Endothelial cell of umbilical vein (primary cell): ENCODE measurements around the gene RBM4. TPM values are rescaled to one million over a fixed set of nuclear protein-coding genes. Genes with fewer than 3 reads are reported as not detected.

Experiments used
- BruUV-seq: library from RNA; stranded (reverse); fragments of 400-500 nt; replicated peaks from 2 replicates; lab custom pipeline; 2021; lab: Mats Ljungman, UMichigan
- CTCF ChIA-PET: fragments of 300-600, 350-600 bp; sonication (Branson Sonifier 250); formaldehyde crosslinking; loops from one replicate; lab custom pipeline; 2021; ENCODE audit warnings: antibody characterized with exemption, inconsistent platforms; lab: Charles Lee
- POLR2A ChIA-PET: fragments of 300-600, 350-600 bp; sonication (Branson Sonifier 250); formaldehyde crosslinking; loops from one replicate; lab custom pipeline; 2021; ENCODE audit warnings: antibody characterized with exemption, inconsistent platforms; lab: Charles Lee
- DNase-seq: peaks from one replicate; pipeline ENCODE4 v3.0.0-alpha.2; 2011; ENCODE audit warnings: low read depth, low spot score
- FAIRE-seq: peaks from 2 replicates; lab custom pipeline; 2011; peaks lifted over from hg19 to GRCh38; lab: Jason Lieb, UNC
- H2AFZ ChIP-seq: 2 replicates; pipeline ENCODE4 v1.6.0; 2012; ENCODE audit warnings: low read depth, low read length, control low read depth, inconsistent platforms
- H3K27ac ChIP-seq: 2 replicates; pipeline ENCODE4 v1.5.1; 2011; ENCODE audit warnings: low read depth, mild to moderate bottlenecking, control low read depth, low read length, moderate library complexity; ENCODE audit not compliant: insufficient read depth
- H3K27me3 ChIP-seq, 2 experiments: 2 replicates each; pipeline versions ENCODE4 v1.6.0 to v1.6.1; 2011; ENCODE audit warnings: low read length in 2 of 2, mixed read lengths in 1 of 2; ENCODE audit not compliant: control insufficient read depth in 2 of 2, insufficient read depth in 2 of 2
- H3K36me3 ChIP-seq, 2 experiments: 2 replicates in 1 of 2; 3 replicates in 1 of 2; pipeline ENCODE4 v1.5.1; 2011; ENCODE audit warnings: low read length in 2 of 2, mild to moderate bottlenecking in 1 of 2, moderate library complexity in 1 of 2; ENCODE audit not compliant: control insufficient read depth in 2 of 2, insufficient read depth in 2 of 2; ENCODE audit errors: extremely low read depth in 1 of 2
- H3K4me1 ChIP-seq: 3 replicates; pipeline ENCODE4 v1.5.1; 2011; ENCODE audit warnings: mild to moderate bottlenecking, low read length; ENCODE audit not compliant: control insufficient read depth, insufficient read depth; ENCODE audit errors: extremely low read depth
- H3K4me2 ChIP-seq: 2 replicates; pipeline ENCODE4 v1.6.1; 2011; ENCODE audit warnings: low read length, control low read depth, mixed read lengths; ENCODE audit not compliant: insufficient read depth
- H3K4me3 ChIP-seq, 3 experiments: fragments of 200-600 bp in 1 of 3; sonication (generic), shearing (Covaris generic) in 1 of 3; replicated peaks in 1 of 3; 2 replicates each; pipeline ENCODE4 v1.5.1; 2011 to 2016; ENCODE audit warnings: control low read depth in 3 of 3, low read length in 3 of 3, mild to moderate bottlenecking in 2 of 3, inconsistent platforms in 1 of 3, low read depth in 1 of 3, moderate library complexity in 1 of 3; ENCODE audit not compliant: insufficient read depth in 1 of 3
- H3K79me2 ChIP-seq: 2 replicates; pipeline ENCODE4 v1.6.0; 2012; ENCODE audit warnings: low read length, inconsistent platforms; ENCODE audit not compliant: control insufficient read depth, insufficient read depth
- H3K9ac ChIP-seq: replicated peaks from 2 replicates; pipeline ENCODE3; 2011; ENCODE audit warnings: low read length, control low read depth; ENCODE audit not compliant: insufficient read depth; ENCODE audit errors: extremely low read depth
- H3K9me1 ChIP-seq: replicated peaks from 3 replicates; pipeline ENCODE4 v1.6.0; 2011; ENCODE audit warnings: mild to moderate bottlenecking, low read length; ENCODE audit not compliant: control insufficient read depth, insufficient read depth; ENCODE audit errors: extremely low read depth
- H3K9me3 ChIP-seq: replicated peaks from 2 replicates; pipeline ENCODE4 v1.5.1; 2012; ENCODE audit warnings: low read length, inconsistent platforms; ENCODE audit not compliant: control insufficient read depth, insufficient read depth
- H4K20me1 ChIP-seq: replicated peaks from 2 replicates; pipeline ENCODE3; 2011; ENCODE audit warnings: mild to moderate bottlenecking, low read length; ENCODE audit not compliant: control insufficient read depth, insufficient read depth; ENCODE audit errors: extremely low read depth
- EZH2 ChIP-seq: IDR thresholded peaks from 2 replicates; pipeline ENCODE4 v1.6.1; 2012; ENCODE audit warnings: borderline replicate concordance, low read depth, mild to moderate bottlenecking, moderate library complexity, low read length, inconsistent platforms; ENCODE audit not compliant: severe bottlenecking
- FOS ChIP-seq: IDR thresholded peaks from 2 replicates; pipeline ENCODE4 v1.6.1; 2011; ENCODE audit warnings: mild to moderate bottlenecking, low read length, moderate library complexity, borderline replicate concordance; ENCODE audit not compliant: insufficient read depth
- GATA2 ChIP-seq: IDR thresholded peaks from 2 replicates; pipeline ENCODE4 v1.7.0; 2011; ENCODE audit warnings: low read depth, mild to moderate bottlenecking, moderate library complexity, mixed read lengths, low read length; ENCODE audit not compliant: insufficient read length, insufficient read depth
- JUN ChIP-seq: IDR thresholded peaks from 2 replicates; pipeline ENCODE4 v1.6.1; 2011; ENCODE audit warnings: borderline replicate concordance, low read depth; ENCODE audit not compliant: insufficient read length, insufficient read depth
- MYC ChIP-seq: IDR thresholded peaks from one replicate; pipeline ENCODE4 v1.6.1; 2011; ENCODE audit warnings: mild to moderate bottlenecking, low read depth, low read length
- POLR2A ChIP-seq: IDR thresholded peaks from 2 replicates; pipeline ENCODE4 v1.6.1; 2012; ENCODE audit warnings: low read depth, mild to moderate bottlenecking, control low read depth, low read length
- POLR2AphosphoS5 ChIP-seq: IDR thresholded peaks from 2 replicates; pipeline ENCODE4 v1.6.1; 2012; ENCODE audit warnings: low read depth, mild to moderate bottlenecking, control low read depth, low read length, moderate library complexity; ENCODE audit not compliant: insufficient read depth
- dilution Hi-C: fragments of 300-500 bp; cut with MboI; formaldehyde crosslinking; loops from one replicate; pipeline ENCODE4 v1.15.0; 2019; ENCODE audit warnings: low sequenced_read_pairs; ENCODE audit not compliant: extremely low pct_ligation_motif_present
- intact Hi-C: fragments of 100-400 bp; cut with micrococcal nuclease; formaldehyde crosslinking; loops from one replicate; pipeline ENCODE4 v1.10.0; 2022
- polyA plus RNA-seq, 4 experiments: library from polyadenylated mRNA; depleted of rRNA in 3 of 4; stranded (reverse) in 3 of 4; unstranded in 1 of 4; fragments of >200 nt; gene quantifications; 2 replicates each; pipeline versions ENCODE4 v1.2.1 to v1.2.3, GENCODE V29; 2011 to 2012; ENCODE audit warnings: missing spikeins in 1 of 4
- total RNA-seq: library from RNA; stranded (reverse); gene quantifications from 2 replicates; pipeline ENCODE4 v1.2.3, GENCODE V29; 2021
- TF ChIP-seq, protein P1 (sequence below), 2 donors: IDR thresholded peaks; 1 replicate in 1 of 2; 2 replicates in 1 of 2; pipeline ENCODE4 v1.5.1; 2011; ENCODE audit warnings: low read length in 2 of 2, mild to moderate bottlenecking in 2 of 2, moderate library complexity in 2 of 2, control low read depth in 1 of 2, inconsistent platforms in 1 of 2, low read depth in 1 of 2; ENCODE audit not compliant: insufficient read depth in 1 of 2; ENCODE audit errors: extremely low read depth in 1 of 2
- TF ChIP-seq, protein P2 (sequence below): IDR thresholded peaks from 2 replicates; pipeline ENCODE4 v1.6.1; 2011; ENCODE audit not compliant: insufficient read depth, insufficient read length

The RBM4 gene
- total and polyA plus RNA-seq, 2 donors (not counting 3 experiments of a cell fraction or from before 2014, with no cell fraction given): 153 to 361 TPM

DNA sequence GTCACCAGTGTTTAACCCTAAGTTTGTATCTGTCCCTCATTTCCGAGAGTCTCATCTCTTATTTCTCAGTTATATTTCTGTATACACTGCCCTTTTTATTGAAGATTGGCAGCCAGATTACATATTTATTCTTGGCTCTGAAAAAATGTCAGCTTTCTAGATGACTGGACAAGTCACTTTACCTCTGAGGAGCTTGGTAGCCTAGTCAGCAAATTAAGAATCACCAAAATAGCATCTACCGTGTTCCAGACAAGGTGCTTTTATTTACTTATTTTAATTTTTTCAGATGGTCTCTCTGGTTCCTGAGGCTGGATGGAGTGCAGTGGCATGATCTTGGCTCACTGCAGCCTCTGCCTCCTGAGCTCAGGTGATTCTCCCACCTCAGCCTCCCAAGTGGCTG lies 5.6 kb upstream of the RBM4 start:
- Histone ChIP-seq H3K27me3 (no peaks in the 10 kb centered on the region), H2AFZ (no peak overlapping the region), H3K4me3 (no peak overlapping the region), H3K9ac (no peak overlapping the region), H3K36me3 (peaks cover 10 to 20% of the 10 kb centered on the region in 2 experiments), H3K79me2 (peaks cover 91% of the 10 kb centered on the region), H3K9me3 (no peaks in the 10 kb centered on the region), H3K27ac (no peak overlapping the region), H3K9me1 (no peaks in the 10 kb centered on the region), H4K20me1 (peaks cover 7% of the 10 kb centered on the region), H3K4me2 (no peak overlapping the region), H3K4me1 (peaks cover 4% of the 10 kb centered on the region)
- ChIA-PET CTCF (no interaction called here), POLR2A (no interaction called here)
- dilution Hi-C loops: no loop called here
- FAIRE-seq (no peak), DNase-seq (no peak)
- intact Hi-C loops: no loop called here
- no TSS peak for BruUV-seq
- TF ChIP-seq, protein P1, sequence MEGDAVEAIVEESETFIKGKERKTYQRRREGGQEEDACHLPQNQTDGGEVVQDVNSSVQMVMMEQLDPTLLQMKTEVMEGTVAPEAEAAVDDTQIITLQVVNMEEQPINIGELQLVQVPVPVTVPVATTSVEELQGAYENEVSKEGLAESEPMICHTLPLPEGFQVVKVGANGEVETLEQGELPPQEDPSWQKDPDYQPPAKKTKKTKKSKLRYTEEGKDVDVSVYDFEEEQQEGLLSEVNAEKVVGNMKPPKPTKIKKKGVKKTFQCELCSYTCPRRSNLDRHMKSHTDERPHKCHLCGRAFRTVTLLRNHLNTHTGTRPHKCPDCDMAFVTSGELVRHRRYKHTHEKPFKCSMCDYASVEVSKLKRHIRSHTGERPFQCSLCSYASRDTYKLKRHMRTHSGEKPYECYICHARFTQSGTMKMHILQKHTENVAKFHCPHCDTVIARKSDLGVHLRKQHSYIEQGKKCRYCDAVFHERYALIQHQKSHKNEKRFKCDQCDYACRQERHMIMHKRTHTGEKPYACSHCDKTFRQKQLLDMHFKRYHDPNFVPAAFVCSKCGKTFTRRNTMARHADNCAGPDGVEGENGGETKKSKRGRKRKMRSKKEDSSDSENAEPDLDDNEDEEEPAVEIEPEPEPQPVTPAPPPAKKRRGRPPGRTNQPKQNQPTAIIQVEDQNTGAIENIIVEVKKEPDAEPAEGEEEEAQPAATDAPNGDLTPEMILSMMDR (IDR thresholded peaks at IDR 0.05; ENCODE audit: extremely low read depth in 1 of 2, insufficient read depth in 1 of 2, low read depth in 1 of 2, low read length in 2 of 2): no peak
- no peak for TF ChIP-seq GATA2
- TF ChIP-seq, protein P2, sequence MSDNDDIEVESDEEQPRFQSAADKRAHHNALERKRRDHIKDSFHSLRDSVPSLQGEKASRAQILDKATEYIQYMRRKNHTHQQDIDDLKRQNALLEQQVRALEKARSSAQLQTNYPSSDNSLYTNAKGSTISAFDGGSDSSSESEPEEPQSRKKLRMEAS: no peak
- no peak for TF ChIP-seq POLR2AphosphoS5
- no peak for TF ChIP-seq FOS
- no peak for TF ChIP-seq POLR2A
- no peak for TF ChIP-seq EZH2
- TF ChIP-seq MYC: no peak
- TF ChIP-seq JUN: no peak
